ENCODE data around the gene MYBPC2. TPM values are rescaled to one million over a fixed set of nuclear protein-coding genes. Genes with fewer than 3 reads are reported as not detected.

MYBPC2 gene
- total and polyA plus RNA-seq, 2 donors (not counting 1 experiment from before 2014, with no cell fraction given): 1.1 to 1.7 TPM

- Histone ChIP-seq H3K27ac (ENCODE audit: low read length in 2 of 2) (no peak overlapping the region), H3K9ac (ENCODE audit: low read length) (no peak overlapping the region), H3K27me3 (replicated peaks in 1 of 4; ENCODE audit: control extremely low read depth in 1 of 4, control insufficient read depth in 3 of 4, insufficient read depth in 4 of 4, low read length in 3 of 4) (no peaks in the 10 kb centered on the region), H2AFZ (ENCODE audit: insufficient read depth, low read depth, low read length, poor library complexity, severe bottlenecking) (no peak overlapping the region), H3K36me3 (replicated peaks in 1 of 2; ENCODE audit: control extremely low read depth in 1 of 2, control insufficient read depth in 1 of 2, extremely low read depth in 1 of 2, insufficient read depth in 2 of 2, low read length in 1 of 2) (no peaks in the 10 kb centered on the region), H3K4me1 (ENCODE audit: control insufficient read depth in 2 of 2, insufficient read depth in 2 of 2, low read length in 2 of 2) (peaks cover 21 to 26% of the 10 kb centered on the region in 2 donors), H3K79me2 (ENCODE audit: control insufficient read depth, insufficient read depth, low read length) (no peaks in the 10 kb centered on the region), H3K4me2 (replicated peaks; ENCODE audit: low read depth, low read length, poor library complexity, severe bottlenecking) (no peak overlapping the region), H3K4me3 (ENCODE audit: control extremely low read depth in 1 of 5, extremely low read depth in 1 of 5, insufficient read depth in 1 of 5, low read depth in 2 of 5, low read length in 4 of 5) (no peak overlapping the region), H3K9me3 (ENCODE audit: control extremely low read depth in 1 of 3, control insufficient read depth in 2 of 3, insufficient read depth in 1 of 3, low read length in 2 of 3) (no peaks in the 10 kb centered on the region), H4K20me1 (ENCODE audit: control insufficient read depth, insufficient read depth, low read length, poor library complexity, severe bottlenecking) (no peaks in the 10 kb centered on the region)
- Mint-ChIP-seq H3K9me3 (ENCODE audit: insufficient read depth) (no peaks in the 10 kb centered on the region), H3K27ac (no peak overlapping the region), H3K4me1 (peaks cover 18% of the 10 kb centered on the region), H3K27me3 (no peaks in the 10 kb centered on the region), H3K4me3 (no peak overlapping the region)
- POLR2A ChIA-PET: interaction anchor here (0.5 to 0.7 kb wide), 2 partner anchors 41 to 148 kb away, joined by 4 to 5 read pairs; no protein-coding TSS in a partner anchor
- 94% methylated on average over 4 of the region's 5 CpGs for WGBS (ENCODE audit: insufficient coverage)
- no peak for TF ChIP-seq EZH2 (IDR thresholded peaks at IDR 0.05; ENCODE audit: borderline replicate concordance, insufficient read depth, low read depth, low read length, poor library complexity, severe bottlenecking)
- TF ChIP-seq, protein P1, sequence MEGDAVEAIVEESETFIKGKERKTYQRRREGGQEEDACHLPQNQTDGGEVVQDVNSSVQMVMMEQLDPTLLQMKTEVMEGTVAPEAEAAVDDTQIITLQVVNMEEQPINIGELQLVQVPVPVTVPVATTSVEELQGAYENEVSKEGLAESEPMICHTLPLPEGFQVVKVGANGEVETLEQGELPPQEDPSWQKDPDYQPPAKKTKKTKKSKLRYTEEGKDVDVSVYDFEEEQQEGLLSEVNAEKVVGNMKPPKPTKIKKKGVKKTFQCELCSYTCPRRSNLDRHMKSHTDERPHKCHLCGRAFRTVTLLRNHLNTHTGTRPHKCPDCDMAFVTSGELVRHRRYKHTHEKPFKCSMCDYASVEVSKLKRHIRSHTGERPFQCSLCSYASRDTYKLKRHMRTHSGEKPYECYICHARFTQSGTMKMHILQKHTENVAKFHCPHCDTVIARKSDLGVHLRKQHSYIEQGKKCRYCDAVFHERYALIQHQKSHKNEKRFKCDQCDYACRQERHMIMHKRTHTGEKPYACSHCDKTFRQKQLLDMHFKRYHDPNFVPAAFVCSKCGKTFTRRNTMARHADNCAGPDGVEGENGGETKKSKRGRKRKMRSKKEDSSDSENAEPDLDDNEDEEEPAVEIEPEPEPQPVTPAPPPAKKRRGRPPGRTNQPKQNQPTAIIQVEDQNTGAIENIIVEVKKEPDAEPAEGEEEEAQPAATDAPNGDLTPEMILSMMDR (IDR thresholded peaks at IDR 0.05): no peak
- CTCF ChIA-PET: interaction anchor here (0.9 to 1.2 kb wide), 2 partner anchors 89 to 110 kb away, joined by 4 to 5 read pairs; no protein-coding TSS in a partner anchor
- ATAC-seq (ENCODE audit: low read depth) (no peak), DNase-seq (no peak)
- intact Hi-C loops (cut with micrococcal nuclease): no loop called here
Observed at GRCh38 chr19:50457300-50457699, 24.6 kb downstream of the MYBPC2 start.

DNA sequence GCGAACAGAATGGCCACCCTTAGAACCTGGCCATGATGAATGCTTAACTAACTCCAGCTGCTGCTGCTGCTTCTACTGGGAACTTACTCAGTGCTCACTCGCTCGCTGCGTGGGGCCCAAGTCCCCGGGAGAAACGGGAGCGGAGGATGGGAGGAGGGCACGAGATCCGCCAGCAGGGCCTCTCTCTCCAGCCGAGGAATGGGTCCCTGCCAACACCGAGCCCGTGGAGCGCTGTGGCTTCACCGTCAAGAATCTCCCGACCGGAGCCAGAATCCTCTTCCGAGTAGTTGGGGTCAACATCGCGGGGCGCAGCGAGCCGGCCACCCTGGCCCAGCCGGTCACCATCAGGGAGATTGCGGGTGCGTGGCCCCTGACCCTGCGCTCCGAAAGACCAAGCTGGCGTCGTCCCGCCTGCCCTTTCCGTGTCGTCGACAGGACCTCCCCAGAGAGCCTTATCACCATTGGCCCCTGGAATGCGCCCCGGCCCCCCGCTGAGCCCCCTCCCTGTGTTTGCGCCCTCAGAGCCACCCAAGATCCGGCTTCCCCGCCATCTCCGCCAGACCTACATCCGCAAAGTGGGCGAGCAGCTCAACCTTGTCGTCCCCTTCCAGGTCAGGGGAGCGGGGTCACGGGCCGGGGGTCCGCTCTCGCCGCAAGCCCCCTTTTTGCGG lies 25.8 kb downstream of the MYBPC2 start:
- CTCF ChIA-PET: interaction anchor here (0.7 to 1.2 kb wide), 2 partner anchors 90 to 208 kb away, joined by 3 to 4 read pairs; no protein-coding TSS in a partner anchor
- Histone ChIP-seq H3K79me2 (ENCODE audit: control insufficient read depth, insufficient read depth, low read length) (no peaks in the 10 kb centered on the region), H3K9me3 (ENCODE audit: control extremely low read depth in 1 of 3, control insufficient read depth in 2 of 3, insufficient read depth in 1 of 3, low read length in 2 of 3) (no peaks in the 10 kb centered on the region), H4K20me1 (ENCODE audit: control insufficient read depth, insufficient read depth, low read length, poor library complexity, severe bottlenecking) (no peaks in the 10 kb centered on the region), H3K4me1 (ENCODE audit: control insufficient read depth in 2 of 2, insufficient read depth in 2 of 2, low read length in 2 of 2) (peaks cover 21 to 26% of the 10 kb centered on the region in 2 donors), H2AFZ (ENCODE audit: insufficient read depth, low read depth, low read length, poor library complexity, severe bottlenecking) (peak overlapping the region; percentile 50), H3K4me2 (replicated peaks; ENCODE audit: low read depth, low read length, poor library complexity, severe bottlenecking) (peak overlapping the region; percentile 49), H3K27me3 (replicated peaks in 1 of 4; ENCODE audit: control extremely low read depth in 1 of 4, control insufficient read depth in 3 of 4, insufficient read depth in 4 of 4, low read length in 3 of 4) (no peaks in the 10 kb centered on the region), H3K9ac (ENCODE audit: low read length) (no peak overlapping the region), H3K4me3 (ENCODE audit: control extremely low read depth in 1 of 5, extremely low read depth in 1 of 5, insufficient read depth in 1 of 5, low read depth in 2 of 5, low read length in 4 of 5) (no peak overlapping the region), H3K27ac (ENCODE audit: low read length in 2 of 2) (no peak overlapping the region), H3K36me3 (replicated peaks in 1 of 2; ENCODE audit: control extremely low read depth in 1 of 2, control insufficient read depth in 1 of 2, extremely low read depth in 1 of 2, insufficient read depth in 2 of 2, low read length in 1 of 2) (no peaks in the 10 kb centered on the region)
- TF ChIP-seq, protein P1 (IDR thresholded peaks at IDR 0.05): no peak
- TF ChIP-seq EZH2 (IDR thresholded peaks at IDR 0.05; ENCODE audit: borderline replicate concordance, insufficient read depth, low read depth, low read length, poor library complexity, severe bottlenecking): no peak
- DNase-seq (no peak), ATAC-seq (ENCODE audit: low read depth) (no peak)
- 51% methylated on average over 49 of the region's 50 CpGs for WGBS (ENCODE audit: insufficient coverage)
- Mint-ChIP-seq H3K4me1 (peaks cover 18% of the 10 kb centered on the region), H3K27ac (peak overlapping the region; percentile 63), H3K27me3 (no peaks in the 10 kb centered on the region), H3K4me3 (peak overlapping the region; percentile 45), H3K9me3 (ENCODE audit: insufficient read depth) (no peaks in the 10 kb centered on the region)
- POLR2A ChIA-PET: interaction anchor here (0.6 to 1.1 kb wide), 2 partner anchors 17 to 28 kb away, joined by 3 to 4 read pairs; no protein-coding TSS in a partner anchor
- intact Hi-C loops (cut with micrococcal nuclease): no loop called here

Data from B cell (primary cell).